Measurements from ENCODE around the gene C1orf141.

DNA sequence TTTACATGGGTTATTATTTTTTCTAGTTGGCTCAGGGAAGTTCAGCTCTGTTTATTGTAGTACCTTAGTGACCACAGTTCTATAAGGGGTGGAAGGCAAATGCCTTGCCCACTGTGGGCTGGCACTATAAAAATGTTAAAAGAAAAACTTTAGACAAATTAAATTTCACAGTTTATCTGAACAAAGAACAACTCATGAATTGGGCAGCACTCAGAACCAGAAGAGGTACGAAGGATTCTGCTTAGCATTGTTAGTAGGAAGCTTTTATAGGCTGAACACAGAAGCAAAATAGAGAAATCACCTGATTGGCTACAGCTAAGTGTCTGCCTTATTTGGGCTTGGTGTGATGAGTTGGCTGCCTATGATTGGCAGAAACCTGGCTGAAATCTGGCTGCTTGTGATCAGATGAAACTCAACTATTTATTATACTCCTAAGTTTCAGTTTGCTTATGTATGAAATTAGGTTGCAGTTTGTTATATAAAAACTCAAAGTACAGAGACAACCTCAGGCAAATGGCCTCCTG, 45.0 kb downstream of the C1orf141 start:
- TF ChIP-seq SUZ12 (IDR thresholded peaks at IDR 0.05; ENCODE audit: extremely low read depth, insufficient read depth, insufficient read length) (no peak), ZNF274 (IDR thresholded peaks at IDR 0.05; ENCODE audit: low read depth, low read length) (no peak), YY1 (IDR thresholded peaks at IDR 0.05; ENCODE audit: insufficient read depth, insufficient read length) (no peak)

All from NT2/D1 (cell line).